ENCODE results near the gene CNN1. TPM values are rescaled to one million over a fixed set of nuclear protein-coding genes. Genes with fewer than 3 reads are reported as not detected.

Gene CNN1
- total and polyA plus RNA-seq, 2 of the 8 experiments (the other 6 are each of a cell fraction or from before 2014, with no cell fraction given) = 29.8 to 50.8 TPM

DNA sequence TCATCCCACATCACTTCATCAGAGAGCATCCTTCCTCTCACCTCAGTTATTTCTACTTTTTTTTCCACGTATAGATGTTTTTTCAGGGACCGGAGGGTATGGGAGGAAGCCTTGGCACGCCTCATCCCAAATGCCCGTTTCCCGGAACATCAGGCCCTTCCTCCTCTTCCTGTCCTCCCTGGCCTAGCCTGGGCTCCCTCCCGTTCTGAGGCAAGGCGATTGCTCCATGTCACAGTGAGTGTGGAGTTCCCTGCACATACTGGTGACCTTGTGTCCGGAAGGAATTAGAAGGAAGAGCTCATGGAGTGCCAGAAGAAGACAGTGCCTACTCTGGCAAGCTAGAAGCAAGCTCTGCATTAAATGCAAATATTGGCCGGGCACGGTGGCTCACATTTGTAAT, 57.5 kb downstream of the CNN1 start (continued):
- TF ChIP-seq SIRT6 (IDR thresholded peaks at IDR 0.05; ENCODE audit: low read length) (no peak), KDM1A (IDR thresholded peaks at IDR 0.05; ENCODE audit: borderline replicate concordance, low read length) (no peak), RXRA (IDR thresholded peaks at IDR 0.05; ENCODE audit: insufficient read depth, low read depth, low read length) (no peak)
- TF ChIP-seq, protein P1, sequence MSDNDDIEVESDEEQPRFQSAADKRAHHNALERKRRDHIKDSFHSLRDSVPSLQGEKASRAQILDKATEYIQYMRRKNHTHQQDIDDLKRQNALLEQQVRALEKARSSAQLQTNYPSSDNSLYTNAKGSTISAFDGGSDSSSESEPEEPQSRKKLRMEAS (IDR thresholded peaks at IDR 0.05) = no peak
